Cerebellar nuclear complex (tissue), 1 donor: Measurements from ENCODE around the gene CNNM1.
A peak's percentile ranks its signal among the peaks of the same experiment; 100 is the strongest.

Experiments used
- DNase-seq, 2 experiments: peaks; one replicate each; lab custom pipeline; 2025; lab: John Stamatoyannopoulos, UW

Gene CNNM1

DNA sequence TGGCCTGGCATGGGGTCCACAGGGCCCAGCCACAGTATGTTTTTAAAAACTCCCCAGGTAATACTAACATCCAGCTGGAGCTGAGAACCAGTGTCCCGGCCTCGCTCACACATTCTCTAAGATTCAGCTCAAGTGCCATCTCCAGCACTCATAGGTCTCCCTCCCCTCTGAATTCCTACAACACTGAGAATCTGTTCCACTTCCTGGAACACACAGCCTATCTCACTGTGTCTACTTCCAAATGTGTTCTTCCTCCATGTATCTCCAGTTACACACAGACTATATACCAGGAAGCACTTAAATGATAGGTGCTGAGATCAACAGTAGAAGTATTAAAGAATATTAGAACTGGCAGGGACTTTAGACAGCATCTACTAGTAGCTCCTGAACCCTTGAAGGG, 90.5 kb downstream of the CNNM1 start:
- no peak for DNase-seq

DNA sequence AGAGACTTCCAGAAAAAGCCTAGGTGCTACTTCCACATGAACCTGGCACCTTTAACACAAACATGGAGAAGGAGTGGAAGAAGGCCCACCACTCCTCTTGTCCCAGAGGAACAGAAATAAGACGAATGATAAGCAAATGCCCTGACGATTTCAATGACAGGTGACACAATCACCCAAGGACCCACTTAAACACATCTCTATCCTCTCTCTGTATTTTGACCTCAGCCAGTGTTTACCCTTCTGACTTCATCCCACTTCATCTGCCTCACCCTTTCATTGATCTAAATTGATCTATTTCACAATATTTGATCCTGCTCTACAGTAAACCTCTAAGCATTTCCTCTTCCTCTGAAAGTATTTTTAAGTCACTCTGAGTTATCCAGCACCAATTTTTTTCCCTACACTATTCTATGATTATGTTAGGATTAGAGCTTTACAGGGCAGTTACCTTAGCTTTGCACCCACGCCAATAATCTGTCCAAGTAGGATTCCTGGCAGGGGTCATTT, 92.1 kb downstream of the CNNM1 start:
- no peak for DNase-seq

GRCh38 chr10:99422529-99423096, 93.5 kb downstream of the CNNM1 start:
- no peak for DNase-seq

- no peak for DNase-seq
Observed at GRCh38 chr10:99424656-99425055, 95.5 kb downstream of the CNNM1 start.

GRCh38 chr10:99425204-99425603, 96.0 kb downstream of the CNNM1 start:
- DNase-seq, result no peak

- DNase-seq, result no peak
Observed at GRCh38 chr10:99426689-99427088, 97.5 kb downstream of the CNNM1 start.

DNA sequence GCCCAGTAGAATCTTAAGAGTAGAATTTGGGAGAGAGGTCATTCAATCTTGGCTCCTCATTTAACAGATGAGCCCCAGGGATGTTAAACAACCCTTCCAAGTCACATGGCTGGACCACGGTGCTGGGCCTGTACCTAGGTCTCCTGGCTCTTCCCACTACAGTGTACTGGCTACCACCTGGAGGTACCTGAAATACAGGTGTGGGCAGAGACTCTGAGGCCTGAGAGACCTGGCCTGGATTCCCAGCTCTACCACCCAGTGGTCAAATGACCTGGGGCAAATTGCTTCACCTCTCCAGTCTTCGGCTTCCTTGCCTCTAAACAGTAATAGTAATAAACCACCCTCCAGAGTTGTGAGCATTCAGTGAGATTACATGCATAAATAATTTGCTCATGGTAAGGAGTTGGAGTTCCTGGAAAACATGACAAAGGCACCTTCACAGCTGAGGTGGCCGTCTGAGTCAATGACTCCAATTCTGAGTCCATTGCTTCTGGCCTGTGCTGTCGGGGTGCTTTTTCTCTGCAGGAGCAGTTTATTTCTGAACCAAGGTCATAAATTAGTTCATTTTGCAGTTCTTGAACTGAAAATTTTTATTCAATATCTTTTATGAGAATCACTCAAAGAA, 98.5 kb downstream of the CNNM1 start:
- no peak for DNase-seq

GRCh38 chr10:99429517-99430095, 100.5 kb downstream of the CNNM1 start:
- no peak for DNase-seq

DNA sequence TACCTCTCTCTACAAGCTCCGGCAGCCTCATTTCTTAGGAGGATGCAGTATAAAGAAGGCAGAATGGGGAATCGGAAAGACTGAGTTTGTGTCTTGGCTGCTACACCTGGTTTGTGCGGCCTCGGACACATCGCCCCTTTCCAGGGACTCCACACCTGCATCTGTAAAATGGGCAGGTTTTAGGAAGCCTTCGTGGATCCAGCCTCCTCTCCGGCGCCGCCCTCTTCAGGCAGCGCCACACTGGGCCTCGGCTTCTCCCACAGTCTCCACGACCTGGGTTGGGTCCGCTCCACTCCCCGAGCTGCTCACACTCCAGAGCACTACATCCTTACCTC, 100.9 kb downstream of the CNNM1 start:
- no peak for DNase-seq

- DNase-seq, result peak; percentile 84 to 97
Observed at GRCh38 chr10:99430451-99431189, 101.5 kb downstream of the CNNM1 start, which contains the start of gene GOT1. GOT1 (minus strand) TSS chr10:99430624; CDS start chr10:99430565, 59 bp downstream.

DNA sequence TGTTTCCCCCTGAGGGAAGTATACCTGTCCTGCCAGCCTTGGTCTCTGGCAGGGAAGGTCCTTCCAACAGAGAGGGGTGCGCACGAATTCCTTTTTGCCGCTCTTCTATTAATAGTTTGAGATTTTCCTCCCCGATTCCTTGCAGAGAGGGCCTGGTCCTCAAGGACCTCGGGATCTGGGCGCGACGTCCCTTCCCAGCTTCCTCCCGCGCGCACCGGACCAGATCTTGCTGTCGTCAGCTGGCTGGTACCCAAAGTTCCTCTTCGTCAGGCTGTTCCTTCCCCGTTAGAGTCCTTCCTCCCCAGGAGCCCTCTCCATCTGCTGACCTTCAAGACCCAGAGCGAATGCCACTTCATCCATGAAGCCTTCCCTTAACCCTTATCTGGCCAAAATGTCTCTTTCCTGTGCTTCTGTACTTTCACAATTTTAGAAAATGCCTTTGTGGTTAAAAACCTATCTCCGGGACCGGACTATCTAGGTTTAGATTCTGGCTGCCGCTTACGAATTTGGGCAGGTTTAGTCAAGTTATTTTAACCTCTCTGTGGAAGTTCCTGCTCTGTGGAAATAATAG, 102.1 kb downstream of the CNNM1 start:
- peak; percentile 9 to 74 for DNase-seq

DNA sequence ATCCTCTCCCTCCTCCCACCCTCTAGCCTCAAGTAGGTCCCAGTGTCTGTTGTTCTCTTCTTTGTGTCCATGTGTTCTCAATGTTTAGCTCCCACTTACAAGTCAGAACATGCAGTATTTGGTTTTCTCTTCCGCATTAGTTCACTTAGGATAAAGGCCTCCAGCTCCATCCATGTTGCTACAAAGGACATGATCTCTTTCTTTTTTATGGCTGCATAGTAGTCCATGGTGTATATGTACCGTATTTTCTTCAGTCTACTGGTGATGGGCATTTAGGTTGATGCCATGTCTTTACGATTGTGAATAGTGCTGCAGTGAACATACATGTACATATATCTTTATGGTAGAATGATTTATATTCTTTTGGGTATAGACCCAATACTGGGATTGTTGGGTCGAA, 102.9 kb downstream of the CNNM1 start:
- no peak for DNase-seq

- no peak for DNase-seq
Observed at GRCh38 chr10:99432881-99433280, 103.7 kb downstream of the CNNM1 start.

- DNase-seq, result no peak
Observed at GRCh38 chr10:99433378-99434020, 104.3 kb downstream of the CNNM1 start.

DNA sequence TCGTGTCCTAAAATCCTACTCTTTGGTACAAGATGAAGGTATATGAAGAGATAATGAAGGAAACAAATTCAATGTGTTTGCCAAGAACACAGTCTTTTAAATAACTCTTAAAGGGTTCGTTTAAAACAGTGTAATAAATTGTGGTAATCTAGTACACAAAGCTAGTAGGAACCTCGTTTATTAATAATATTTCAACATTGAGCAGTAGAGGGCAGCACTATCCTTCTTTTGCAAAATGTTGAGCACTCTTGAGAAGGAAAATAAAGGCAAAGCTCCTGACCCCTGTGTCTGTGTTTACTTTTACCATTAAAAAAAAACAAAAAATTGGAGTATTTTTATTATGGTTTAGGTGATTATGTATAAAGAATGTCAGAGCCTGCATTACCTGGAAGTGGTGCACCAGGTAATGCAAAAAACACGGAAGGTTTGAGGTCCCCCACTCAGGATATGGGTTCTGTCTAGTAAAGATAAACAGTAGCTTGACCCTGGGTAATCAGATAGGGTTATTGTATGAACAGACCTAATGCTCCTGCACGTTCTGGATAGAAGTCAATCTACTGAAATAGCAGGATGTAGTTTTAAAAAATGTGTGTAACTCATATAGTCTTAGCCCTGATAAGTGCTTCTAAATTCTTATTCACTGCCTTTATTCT, 107.0 kb downstream of the CNNM1 start:
- peak in 1 of 2 experiments; percentile 17 for DNase-seq

DNA sequence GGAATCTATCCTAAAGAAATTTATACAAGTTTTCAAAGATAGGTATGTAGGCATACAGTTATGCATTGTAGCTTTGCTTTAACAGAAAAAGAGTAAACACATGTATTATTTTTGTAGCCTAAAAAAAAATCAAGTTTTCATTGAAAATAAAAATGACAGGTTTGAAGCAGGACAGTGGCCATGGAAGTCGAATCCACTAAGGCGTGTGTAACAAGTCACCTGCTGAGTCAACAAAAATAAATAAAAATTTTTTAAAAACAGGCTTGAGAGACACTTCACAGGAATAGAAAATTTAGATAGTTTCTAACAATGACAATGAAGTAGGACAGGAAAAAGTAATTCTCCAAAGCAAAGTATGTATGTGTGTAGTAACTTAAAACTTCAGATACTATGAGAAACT, 109.7 kb downstream of the CNNM1 start:
- DNase-seq, result no peak

- no peak for DNase-seq
Observed at GRCh38 chr10:99442394-99442793, 113.2 kb downstream of the CNNM1 start.

DNA sequence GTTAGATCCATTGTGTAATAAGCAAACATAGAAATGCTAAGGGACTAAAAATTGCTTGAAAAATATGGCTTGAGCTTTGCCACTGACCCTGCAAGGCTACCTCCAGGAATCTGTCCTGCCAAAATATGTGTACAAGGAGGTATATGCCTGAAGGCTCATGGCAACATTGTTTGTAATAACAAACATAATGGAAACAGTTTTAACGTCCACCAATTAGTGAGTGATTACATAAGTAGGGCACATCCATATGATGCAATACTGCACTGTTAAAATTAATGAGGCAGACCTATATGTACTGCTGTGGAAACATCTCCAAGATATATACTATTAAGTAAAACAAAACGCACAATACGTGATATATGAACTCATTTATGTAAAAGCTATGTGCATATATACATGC, 114.3 kb downstream of the CNNM1 start:
- DNase-seq, result no peak
